B cell (primary cell): ENCODE results near the gene N4BP3. TPM values are rescaled to one million over a fixed set of nuclear protein-coding genes. Genes with fewer than 3 reads are reported as not detected.
A peak's percentile ranks its signal among the peaks of the same experiment; 100 is the strongest.

Experiments used
- ATAC-seq: fragments of 200-7000 bp; cut with Tn5 transposase; one replicate; pipeline ENCODE4 v1.10.0; 2021; ENCODE audit warnings: low read depth, mild to moderate bottlenecking, moderate number of reproducible peaks, moderate library complexity
- CTCF ChIA-PET: fragments of 350-600 bp; sonication (Branson Sonifier 250); formaldehyde crosslinking; loops from one replicate; lab custom pipeline; 2021; ENCODE audit warnings: antibody characterized with exemption, inconsistent platforms; lab: Charles Lee
- POLR2A ChIA-PET: fragments of 350-600 bp; sonication (Branson Sonifier 250); formaldehyde crosslinking; loops from one replicate; lab custom pipeline; 2021; ENCODE audit warnings: antibody characterized with exemption; lab: Charles Lee
- DNase-seq: peaks from one replicate; pipeline ENCODE4 v3.0.0; 2013
- H2AFZ ChIP-seq: 2 replicates; pipeline ENCODE4 v1.6.1; 2012; ENCODE audit warnings: mild to moderate bottlenecking, low read depth, low read length; ENCODE audit not compliant: insufficient read depth, poor library complexity, severe bottlenecking
- H3K27ac ChIP-seq, 2 donors: 1 replicate in 1 of 2; 2 replicates in 1 of 2; pipeline ENCODE4 v1.5.1; 2012 to 2013; ENCODE audit warnings: low read length in 2 of 2, mild to moderate bottlenecking in 2 of 2, moderate library complexity in 1 of 2
- H3K27me3 ChIP-seq, 4 experiments: fragments of 200-600 bp in 1 of 4; sonication (generic) in 1 of 4; replicated peaks in 1 of 4; 1 replicate in 2 of 4; 2 replicates in 2 of 4; pipeline versions ENCODE4 v1.6.1 to v1.7.0; 2013 to 2016; ENCODE audit warnings: low read length in 3 of 4, mild to moderate bottlenecking in 2 of 4, mixed read lengths in 1 of 4, moderate library complexity in 1 of 4; ENCODE audit not compliant: insufficient read depth in 4 of 4, control insufficient read depth in 3 of 4; ENCODE audit errors: control extremely low read depth in 1 of 4
- H3K36me3 ChIP-seq, 2 experiments: replicated peaks in 1 of 2; 1 replicate in 1 of 2; 2 replicates in 1 of 2; pipeline versions ENCODE4 v1.6.1 to v1.7.1; 2013; ENCODE audit warnings: low read length in 1 of 2; ENCODE audit not compliant: insufficient read depth in 2 of 2, control insufficient read depth in 1 of 2; ENCODE audit errors: control extremely low read depth in 1 of 2, extremely low read depth in 1 of 2
- H3K4me1 ChIP-seq, 2 donors: fragments of 200-600 bp in 1 of 2; sonication (generic) in 1 of 2; 1 replicate in 1 of 2; 2 replicates in 1 of 2; pipeline versions ENCODE4 v1.5.1 to v1.6.1; 2013 to 2017; ENCODE audit warnings: low read length in 2 of 2; ENCODE audit not compliant: control insufficient read depth in 2 of 2, insufficient read depth in 2 of 2
- H3K4me2 ChIP-seq: replicated peaks from 2 replicates; pipeline ENCODE3; 2012; ENCODE audit warnings: mild to moderate bottlenecking, low read depth, low read length; ENCODE audit not compliant: poor library complexity, severe bottlenecking
- H3K4me3 ChIP-seq, 5 experiments: fragments of 200-600 bp in 1 of 5; sonication (generic) in 1 of 5; 1 replicate in 3 of 5; 2 replicates in 2 of 5; pipeline versions ENCODE4 v1.5.1 to v1.7.0; 2011 to 2016; ENCODE audit warnings: low read length in 4 of 5, mild to moderate bottlenecking in 4 of 5, low read depth in 2 of 5, control low read depth in 1 of 5, moderate library complexity in 1 of 5; ENCODE audit not compliant: insufficient read depth in 1 of 5; ENCODE audit errors: control extremely low read depth in 1 of 5, extremely low read depth in 1 of 5
- H3K79me2 ChIP-seq: fragments of 200-600 bp; sonication (generic); one replicate; pipeline ENCODE4 v1.6.0; 2016; ENCODE audit warnings: low read length; ENCODE audit not compliant: control insufficient read depth, insufficient read depth
- H3K9ac ChIP-seq: fragments of 200-600 bp; sonication (generic); 2 replicates; pipeline ENCODE4 v1.6.1; 2017; ENCODE audit warnings: mild to moderate bottlenecking, low read length, moderate library complexity
- H3K9me3 ChIP-seq, 3 donors: one replicate each; pipeline versions ENCODE4 v1.6.1 to v1.7.1; 2013; ENCODE audit warnings: low read length in 2 of 3; ENCODE audit not compliant: control insufficient read depth in 2 of 3, insufficient read depth in 1 of 3; ENCODE audit errors: control extremely low read depth in 1 of 3
- H4K20me1 ChIP-seq: 2 replicates; pipeline ENCODE4 v1.6.0; 2012; ENCODE audit warnings: mild to moderate bottlenecking, low read length; ENCODE audit not compliant: insufficient read depth, control insufficient read depth, poor library complexity, severe bottlenecking
- H3K27ac Mint-ChIP-seq: one replicate; pipeline ENCODE4 v1.8.0; 2021; ENCODE audit warnings: mixed read lengths
- H3K27me3 Mint-ChIP-seq: one replicate; pipeline ENCODE4 v1.8.0; 2021; ENCODE audit warnings: mixed read lengths
- H3K4me1 Mint-ChIP-seq: one replicate; pipeline ENCODE4 v1.8.0; 2021; ENCODE audit warnings: mixed read lengths
- H3K4me3 Mint-ChIP-seq: one replicate; pipeline ENCODE4 v1.8.0; 2021; ENCODE audit warnings: mixed read lengths
- H3K9me3 Mint-ChIP-seq: one replicate; pipeline ENCODE4 v1.8.0; 2022; ENCODE audit warnings: mixed read lengths; ENCODE audit not compliant: insufficient read depth
- CTCF ChIP-seq: fragments of 200-600 bp; IDR thresholded peaks from one replicate; pipeline ENCODE4 v1.8.0; 2022; ENCODE audit warnings: antibody characterized with exemption, mild to moderate bottlenecking
- EZH2 ChIP-seq: IDR thresholded peaks from 2 replicates; pipeline ENCODE4 v1.6.1; 2012; ENCODE audit warnings: borderline replicate concordance, low read depth, mild to moderate bottlenecking, moderate library complexity, low read length; ENCODE audit not compliant: insufficient read depth, poor library complexity, severe bottlenecking
- WGBS: methylation state at CpG from one replicate; pipeline ENCODE4 v1.1.5; 2013; ENCODE audit warnings: missing lambda C conversion rate; ENCODE audit not compliant: insufficient coverage; 5-methylcytosine and 5-hydroxymethylcytosine counted together
- intact Hi-C: fragments of 100-400 bp; cut with micrococcal nuclease; formaldehyde crosslinking; loops from one replicate; pipeline ENCODE4 v1.10.0; 2022
- polyA plus RNA-seq: library from polyadenylated mRNA; depleted of rRNA; stranded (reverse); fragments of >200 nt; gene quantifications from 2 replicates; pipeline ENCODE4 v1.2.3, GENCODE V29; 2012
- total RNA-seq, 2 donors: library from RNA; stranded (reverse); fragments of 120-200 nt in 1 of 2; gene quantifications; 1 replicate in 1 of 2; 2 replicates in 1 of 2; pipeline versions ENCODE4 v1.2.3 to v1.2.4, GENCODE V29; 2013 to 2022

N4BP3 gene
- total and polyA plus RNA-seq, 2 donors (not counting 1 experiment from before 2014, with no cell fraction given): 13.3 to 48.7 TPM

- under 1% methylated on average over 39 of the region's 41 CpGs for WGBS
- CTCF ChIA-PET: interaction anchor here (1.4 to 8.6 kb wide), 3 partner anchors 24 to 40 kb away, joined by 3 to 92 read pairs (median 3); partner anchors contain the start of gene NHP2
- intact Hi-C loops: loop anchor here (1.0 to 10.0 kb wide), 3 partner anchors 38 to 799 kb away; partner anchors contain the start of gene MXD3
- peak overlapping the region; percentile 93 for H3K27ac Mint-ChIP-seq
- peaks cover 1% of the 10 kb centered on the region for H3K79me2 ChIP-seq
- peaks cover 36% of the 10 kb centered on the region for H4K20me1 ChIP-seq
- peak overlapping the region; percentile 18 to 85 (median 74) for H3K4me3 ChIP-seq
- no peak for ATAC-seq
- H3K27me3 Mint-ChIP-seq: no peaks in the 10 kb centered on the region
- no peaks in the 10 kb centered on the region for H3K9me3 ChIP-seq
- POLR2A ChIA-PET: interaction anchor here (0.6 to 1.4 kb wide), 4 partner anchors 30 to 759 kb away, joined by 3 to 4 read pairs (median 3); partner anchors contain the start of gene NHP2
- peak; percentile 65 for DNase-seq
- peak overlapping the region; percentile 95 for H3K4me2 ChIP-seq
- H3K9ac ChIP-seq: peak overlapping the region; percentile 73
- no peaks in the 10 kb centered on the region for H3K36me3 ChIP-seq
- H3K4me1 ChIP-seq: peaks cover 55 to 62% of the 10 kb centered on the region in 2 donors
- H3K4me1 Mint-ChIP-seq: peaks cover 66% of the 10 kb centered on the region
- peak overlapping the region; percentile 94 for H3K4me3 Mint-ChIP-seq
- no peaks in the 10 kb centered on the region for H3K9me3 Mint-ChIP-seq
- TF ChIP-seq CTCF: no peak
- no peak for TF ChIP-seq EZH2
- peak overlapping the region; percentile 86 to 89 for H3K27ac ChIP-seq
- H2AFZ ChIP-seq: peak overlapping the region; percentile 64
- H3K27me3 ChIP-seq: no peaks in the 10 kb centered on the region
These were observed 551 bp downstream of the N4BP3 start for GRCh38 chr5:178113841-178114324.
